Body of pancreas (tissue), 4 donors: Measurements from ENCODE around the gene ETV5. TPM values are rescaled to one million over a fixed set of nuclear protein-coding genes. Genes with fewer than 3 reads are reported as not detected.

ENCODE experiments used
- ATAC-seq: fragments of 150-250 bp; one replicate; pipeline ENCODE4 v1.9.1; 2016
- DNase-seq, 4 donors: peaks; one replicate each; pipeline ENCODE4 v3.0.0-alpha.2; 2019
- H3K27ac ChIP-seq, 4 donors: fragments of 200-600 bp; sonication (generic); 1 replicate in 3 of 4; 2 replicates in 1 of 4; pipeline versions ENCODE4 v1.5.1 to v1.6.1; 2016 to 2019; ENCODE audit warnings: mild to moderate bottlenecking in 1 of 4, mixed read lengths in 1 of 4, moderate library complexity in 1 of 4
- H3K27me3 ChIP-seq, 2 donors: fragments of 200-600 bp; sonication (generic); one replicate each; pipeline ENCODE4 v1.6.0; 2016; ENCODE audit warnings: mild to moderate bottlenecking in 1 of 2
- H3K36me3 ChIP-seq, 2 donors: fragments of 200-600 bp; sonication (generic); replicated peaks in 1 of 2; 2 replicates each; pipeline ENCODE4 v1.5.1; 2016; ENCODE audit warnings: low read depth in 2 of 2; ENCODE audit not compliant: insufficient read depth in 1 of 2
- H3K4me1 ChIP-seq: fragments of 200-600 bp; sonication (generic); one replicate; pipeline ENCODE4 v1.6.0; 2016
- H3K4me3 ChIP-seq, 2 donors: fragments of 200-600 bp; sonication (generic); 1 replicate in 1 of 2; 2 replicates in 1 of 2; pipeline ENCODE4 v1.5.1; 2016 to 2019
- H3K9me3 ChIP-seq, 3 donors: fragments of 200-600 bp; sonication (generic); 1 replicate in 2 of 3; 2 replicates in 1 of 3; pipeline ENCODE4 v1.5.1; 2016
- CTCF ChIP-seq, 7 experiments: fragments of 450-650 bp in 4 of 7; fragments of 200-600 bp in 3 of 7; sonication (generic) in 3 of 7; IDR thresholded peaks; one replicate each; pipeline ENCODE4 v1.5.1; 2016 to 2019; ENCODE audit warnings: antibody characterized with exemption in 7 of 7
- POLR2A ChIP-seq, 3 donors: fragments of 450-650 bp; IDR thresholded peaks; one replicate each; pipeline ENCODE4 v1.6.1; 2016; ENCODE audit warnings: antibody characterized with exemption in 3 of 3, mild to moderate bottlenecking in 2 of 3
- WGBS, 2 donors: methylation state at CpG; one replicate each; pipeline ENCODE4 v1.1.5; 2017; 5-methylcytosine and 5-hydroxymethylcytosine counted together
- intact Hi-C: fragments of 100-400 bp; cut with DNase I; formaldehyde crosslinking; loops from one replicate; pipeline ENCODE4 v1.15.1; 2023
- total RNA-seq, 2 donors: library from RNA; depleted of rRNA; stranded (reverse); fragments of >200 nt; gene quantifications; one replicate each; pipeline ENCODE4 v1.1.0, GENCODE V29; 2016

The ETV5 gene
- total RNA-seq, 2 donors from 2014 or later, result 14.5 to 39.2 TPM

DNA sequence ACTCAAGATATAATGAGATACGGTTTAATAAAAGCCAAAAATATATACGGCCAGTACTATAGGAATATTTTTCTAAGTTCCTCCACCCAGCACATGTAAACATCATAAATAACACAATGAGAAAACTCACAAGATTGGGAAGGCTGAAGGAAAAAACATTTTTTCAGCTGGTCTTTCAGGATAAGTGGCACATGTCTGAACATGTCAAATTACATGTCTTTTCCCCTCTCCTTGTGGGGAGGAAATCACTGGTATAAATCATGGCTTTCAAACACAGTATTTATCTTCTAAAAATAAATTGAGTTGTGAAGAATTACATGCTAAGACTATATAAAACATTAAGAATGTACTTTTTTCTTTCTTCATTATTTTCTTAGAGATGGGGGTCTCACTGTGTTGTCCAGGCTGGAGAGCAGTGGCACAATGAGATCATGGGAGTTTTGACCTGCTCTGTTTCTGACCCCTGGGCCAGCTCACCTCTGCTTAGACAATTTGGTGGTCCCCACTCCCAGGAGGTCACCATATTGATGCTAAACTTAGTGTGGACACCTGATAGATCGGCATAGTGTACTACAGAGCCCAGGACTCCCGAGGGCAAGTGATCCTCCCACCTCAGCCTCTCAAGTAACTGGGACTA lies 32.8 kb downstream of the ETV5 start:
- Histone ChIP-seq H3K27ac (no peak overlapping the region), H3K4me3 (no peak overlapping the region), H3K4me1 (no peaks in the 10 kb centered on the region), H3K9me3 (no peaks in the 10 kb centered on the region), H3K27me3 (no peaks in the 10 kb centered on the region), H3K36me3 (peaks cover 0 to 2% of the 10 kb centered on the region in 2 donors)
- TF ChIP-seq CTCF (IDR thresholded peaks at IDR 0.05) (no peak), POLR2A (IDR thresholded peaks at IDR 0.05) (no peak)
- no peak for DNase-seq
- intact Hi-C loops, result no loop called here
- 93 to 97% methylated on average over 4 of the region's 4 CpGs for WGBS, 2 donors
- no peak for ATAC-seq

DNA sequence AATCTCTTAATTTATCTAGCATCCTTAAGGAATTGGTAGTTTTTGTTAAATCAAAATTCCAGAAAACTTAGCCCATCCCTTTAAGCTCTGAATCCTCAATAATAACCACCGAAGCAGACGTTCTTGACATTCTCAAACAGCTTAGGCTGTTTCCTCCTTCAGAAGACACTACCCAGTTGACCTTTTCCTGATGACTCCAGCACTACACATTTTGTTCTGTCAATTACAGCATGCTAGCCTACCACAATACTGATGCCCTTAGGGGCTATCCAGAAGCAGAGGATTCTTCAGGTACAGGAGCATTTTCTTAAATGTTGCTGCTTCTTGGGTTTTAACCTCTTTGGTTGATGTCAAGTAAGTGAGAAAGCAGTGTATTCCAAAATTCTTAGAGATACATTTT lies 33.4 kb downstream of the ETV5 start:
- no peak overlapping the region for H3K27ac ChIP-seq
- H3K27me3 ChIP-seq, result no peaks in the 10 kb centered on the region
- no peaks in the 10 kb centered on the region for H3K9me3 ChIP-seq
- peaks cover 0 to 2% of the 10 kb centered on the region in 2 donors for H3K36me3 ChIP-seq
- H3K4me3 ChIP-seq, result no peak overlapping the region
- TF ChIP-seq POLR2A (IDR thresholded peaks at IDR 0.05), result no peak
- TF ChIP-seq CTCF (IDR thresholded peaks at IDR 0.05), result no peak
- intact Hi-C loops, result no loop called here
- no peaks in the 10 kb centered on the region for H3K4me1 ChIP-seq
- WGBS, 2 donors, result 91 to 92% methylated on average over 2 of the region's 2 CpGs
- ATAC-seq, result no peak
- DNase-seq, result no peak

DNA sequence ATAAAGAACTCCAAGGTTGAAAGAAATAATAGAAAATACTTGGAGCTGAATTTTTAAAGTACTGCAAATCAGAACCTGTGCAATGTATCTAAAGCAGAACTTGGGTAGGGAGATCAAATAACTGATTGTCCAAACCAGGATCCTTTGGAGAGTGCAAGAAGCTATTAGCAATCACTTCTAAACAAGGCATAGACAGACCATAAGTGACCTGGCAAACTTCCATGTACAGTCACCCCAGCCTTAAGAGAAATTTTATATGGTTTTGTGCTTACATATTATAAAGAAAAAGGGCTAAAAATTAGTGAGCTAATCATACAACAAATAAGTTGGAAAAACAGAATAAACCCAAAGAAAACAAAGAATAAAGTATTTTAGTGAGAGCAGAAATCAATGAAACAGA lies 35.2 kb downstream of the ETV5 start:
- ATAC-seq, result no peak
- intact Hi-C loops, result no loop called here

GRCh38 chr3:186070996-186071395 lies 37.9 kb downstream of the ETV5 start:
- no peaks in the 10 kb centered on the region for H3K27me3 ChIP-seq
- H3K4me3 ChIP-seq, result no peak overlapping the region
- H3K36me3 ChIP-seq, result no peaks in the 10 kb centered on the region
- ATAC-seq, result no peak
- TF ChIP-seq POLR2A (IDR thresholded peaks at IDR 0.05) (no peak), CTCF (IDR thresholded peaks at IDR 0.05) (no peak)
- H3K27ac ChIP-seq, result no peak overlapping the region
- 57 to 69% methylated on average over 9 of the region's 9 CpGs for WGBS, 2 donors
- intact Hi-C loops, result no loop called here
- DNase-seq, result no peak
- H3K9me3 ChIP-seq, result no peaks in the 10 kb centered on the region
- H3K4me1 ChIP-seq, result no peaks in the 10 kb centered on the region

More for the DNA sequence above, 35.2 kb downstream of the ETV5 start:
- Histone ChIP-seq H3K36me3 (no peaks in the 10 kb centered on the region), H3K27me3 (no peaks in the 10 kb centered on the region), H3K27ac (no peak overlapping the region), H3K4me1 (no peaks in the 10 kb centered on the region), H3K4me3 (no peak overlapping the region), H3K9me3 (no peaks in the 10 kb centered on the region)
- no peak for DNase-seq
- TF ChIP-seq CTCF (IDR thresholded peaks at IDR 0.05), result no peak
- TF ChIP-seq POLR2A (IDR thresholded peaks at IDR 0.05), result no peak

DNA sequence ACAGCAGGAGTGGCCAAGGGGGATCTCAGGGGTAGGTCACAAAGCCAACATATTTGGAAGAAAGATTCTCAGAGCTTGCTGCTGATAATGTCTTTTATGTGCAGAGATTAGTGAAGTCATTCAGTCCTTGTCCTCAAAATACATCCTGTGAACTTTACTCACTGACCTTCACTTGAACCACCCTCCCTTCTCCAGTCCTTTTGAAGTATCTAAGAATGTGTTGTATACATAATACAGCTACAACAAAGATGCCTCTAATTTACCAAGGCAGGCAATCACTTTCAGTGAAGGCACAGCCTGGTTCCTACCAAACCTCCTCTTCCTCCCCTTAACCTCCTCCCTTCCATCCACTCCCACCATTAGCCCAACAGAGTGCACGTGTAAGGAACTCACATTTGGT lies 38.3 kb downstream of the ETV5 start:
- 75 to 82% methylated on average over 1 of the region's 1 CpG for WGBS, 2 donors
- peak overlapping the region in 1 of 4 donors; percentile 11 for H3K27ac ChIP-seq
- H3K4me1 ChIP-seq, result no peaks in the 10 kb centered on the region
- no peak overlapping the region for H3K4me3 ChIP-seq
- no peaks in the 10 kb centered on the region for H3K36me3 ChIP-seq
- no peak for ATAC-seq
- no peak for DNase-seq
- intact Hi-C loops, result no loop called here
- no peaks in the 10 kb centered on the region for H3K27me3 ChIP-seq
- no peaks in the 10 kb centered on the region for H3K9me3 ChIP-seq
- TF ChIP-seq POLR2A (IDR thresholded peaks at IDR 0.05) (no peak), CTCF (IDR thresholded peaks at IDR 0.05) (no peak)
